Neural cell (in vitro differentiated cells): ENCODE data around the gene KRT28. TPM values are rescaled to one million over a fixed set of nuclear protein-coding genes. Genes with fewer than 3 reads are reported as not detected.

Source experiments
- H2AFZ ChIP-seq: fragments of 200-600, 300-800 bp; sonication (generic), shearing (Covaris generic); 2 replicates; pipeline ENCODE4 v1.6.0; 2014; ENCODE audit warnings: low read depth, mild to moderate bottlenecking, antibody characterized with exemption, low read length, moderate library complexity
- H3F3A ChIP-seq: fragments of 200-600 bp; shearing (Covaris generic); 2 replicates; pipeline ENCODE4 v1.6.1; 2016; ENCODE audit warnings: mild to moderate bottlenecking, moderate library complexity, mixed read lengths, antibody characterized with exemption, low read length; ENCODE audit not compliant: insufficient read depth, poor library complexity, severe bottlenecking
- H3K27ac ChIP-seq: fragments of 200-600, 300-800 bp; sonication (generic), shearing (Covaris generic); 2 replicates; pipeline ENCODE4 v1.5.1; 2014; ENCODE audit warnings: mild to moderate bottlenecking, low read length, moderate library complexity
- H3K27me3 ChIP-seq: fragments of 300-800, 200-600 bp; sonication (generic), shearing (Covaris generic); 2 replicates; pipeline ENCODE4 v1.6.0; 2014; ENCODE audit warnings: mild to moderate bottlenecking, low read depth, low read length, moderate library complexity; ENCODE audit not compliant: insufficient read depth
- H3K36me3 ChIP-seq: fragments of 300-800, 200-600 bp; sonication (generic), shearing (Covaris generic); 2 replicates; pipeline ENCODE4 v1.5.1; 2014; ENCODE audit warnings: mild to moderate bottlenecking, antibody characterized with exemption, low read length, moderate library complexity; ENCODE audit not compliant: insufficient read depth
- H3K4me2 ChIP-seq: fragments of 300-800, 200-600 bp; sonication (generic), shearing (Covaris generic); 2 replicates; pipeline ENCODE4 v1.6.0; 2014; ENCODE audit warnings: mild to moderate bottlenecking, low read length
- H3K4me3 ChIP-seq: fragments of 300-800, 200-600 bp; sonication (generic), shearing (Covaris generic); 2 replicates; pipeline ENCODE4 v1.5.1; 2014; ENCODE audit warnings: mild to moderate bottlenecking, low read length, moderate library complexity
- H3K79me2 ChIP-seq: fragments of 200-600 bp; shearing (Covaris generic); replicated peaks from 2 replicates; pipeline ENCODE4 v1.6.0; 2014; ENCODE audit warnings: mild to moderate bottlenecking, low read length, moderate library complexity; ENCODE audit not compliant: insufficient read depth
- H3K9ac ChIP-seq: fragments of 300-800, 200-600 bp; sonication (generic), shearing (Covaris generic); 2 replicates; pipeline ENCODE4 v1.6.1; 2016; ENCODE audit warnings: mild to moderate bottlenecking, low read length, mixed read lengths
- H3K9me2 ChIP-seq: fragments of 200-600 bp; shearing (Covaris generic); 2 replicates; pipeline ENCODE4 v1.6.1; 2016; ENCODE audit warnings: mild to moderate bottlenecking, low read length, mixed read lengths; ENCODE audit not compliant: insufficient read depth
- H3K9me3 ChIP-seq: fragments of 200-600, 300-800 bp; sonication (generic), shearing (Covaris generic); 2 replicates; pipeline ENCODE4 v1.6.1; 2016; ENCODE audit warnings: mild to moderate bottlenecking, mixed run types, low read length, moderate library complexity, mixed read lengths
- H4K20me1 ChIP-seq: fragments of 200-600 bp; shearing (Covaris generic); 2 replicates; pipeline ENCODE4 v1.6.1; 2016; ENCODE audit warnings: mild to moderate bottlenecking, mixed run types; ENCODE audit not compliant: insufficient read depth
- EP300 ChIP-seq: fragments of 450-650 bp; conservative IDR thresholded peaks from 2 replicates; pipeline ENCODE4 v1.6.1; 2014; ENCODE audit warnings: antibody characterized with exemption, mild to moderate bottlenecking, moderate library complexity; ENCODE audit not compliant: poor library complexity, severe bottlenecking
- EZH2 ChIP-seq: fragments of 200-600, 300-800 bp; shearing (Covaris generic), sonication (generic); IDR thresholded peaks from 2 replicates; pipeline ENCODE4 v1.6.1; 2014; ENCODE audit warnings: antibody characterized with exemption, low read length, borderline replicate concordance, mild to moderate bottlenecking; ENCODE audit not compliant: insufficient read depth, poor library complexity, severe bottlenecking
- MXI1 ChIP-seq: fragments of 450-650 bp; conservative IDR thresholded peaks from 2 replicates; pipeline ENCODE4 v1.6.1; 2014; ENCODE audit warnings: antibody characterized with exemption, mild to moderate bottlenecking; ENCODE audit not compliant: poor library complexity, severe bottlenecking
- POLR2AphosphoS5 ChIP-seq: IDR thresholded peaks from 2 replicates; pipeline ENCODE4 v1.6.1; 2012
- RAD21 ChIP-seq: fragments of 450-650 bp; conservative IDR thresholded peaks from 2 replicates; pipeline ENCODE4 v1.6.1; 2014; ENCODE audit warnings: antibody characterized with exemption, mild to moderate bottlenecking, moderate library complexity
- SMC3 ChIP-seq: fragments of 450-650 bp; conservative IDR thresholded peaks from 2 replicates; pipeline ENCODE4 v1.6.1; 2014; ENCODE audit warnings: antibody characterized with exemption, mild to moderate bottlenecking, moderate library complexity; ENCODE audit not compliant: poor library complexity
- TAF1 ChIP-seq: IDR thresholded peaks from 2 replicates; pipeline ENCODE4 v1.6.1; 2012; ENCODE audit warnings: low read depth
- polyA plus RNA-seq: library from polyadenylated mRNA; depleted of rRNA; stranded (reverse); fragments of >200 nt; gene quantifications from 2 replicates; pipeline ENCODE4 v1.2.3, GENCODE V29; 2014
- TF ChIP-seq, protein P1 (sequence below): IDR thresholded peaks from 2 replicates; pipeline ENCODE4 v1.6.1; 2012; ENCODE audit warnings: borderline replicate concordance
- TF ChIP-seq, protein P2 (sequence below): fragments of 450-650 bp; IDR thresholded peaks from 2 replicates; pipeline ENCODE4 v1.5.1; 2014; ENCODE audit warnings: antibody characterized with exemption, mild to moderate bottlenecking, moderate library complexity; ENCODE audit not compliant: poor library complexity, severe bottlenecking

The KRT28 gene
- polyA plus RNA-seq, 1 donor from 2014 or later = not detected

DNA sequence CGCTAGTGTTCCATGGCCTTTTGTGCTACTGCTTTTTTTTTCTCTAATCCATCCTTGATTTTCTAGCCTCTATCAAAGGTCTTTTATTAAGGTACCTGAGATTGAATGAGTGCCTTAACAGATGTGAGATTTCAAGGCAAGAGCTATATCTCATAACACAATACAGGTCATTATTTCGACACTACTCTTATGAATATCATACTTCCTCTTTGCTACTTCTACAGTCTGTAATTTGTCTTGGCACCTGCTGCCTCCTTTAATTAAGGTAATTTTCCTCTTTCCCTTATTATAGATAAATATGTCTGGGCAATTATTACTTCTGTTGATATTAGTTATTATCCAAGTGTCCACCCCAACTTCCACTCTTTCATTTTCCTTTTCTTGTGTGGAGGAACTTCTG lies 5.3 kb downstream of the KRT28 start:
- H2AFZ ChIP-seq = no peak overlapping the region
- H3K27ac ChIP-seq = no peak overlapping the region
- H3K27me3 ChIP-seq = no peaks in the 10 kb centered on the region
- H3F3A ChIP-seq = no peaks in the 10 kb centered on the region
- no peaks in the 10 kb centered on the region for H3K9me2 ChIP-seq
- no peaks in the 10 kb centered on the region for H3K36me3 ChIP-seq
- H3K79me2 ChIP-seq = no peaks in the 10 kb centered on the region
- TF ChIP-seq SMC3 (no peak), RAD21 (no peak), EP300 (no peak), TAF1 (no peak), EZH2 (no peak)
- no peak overlapping the region for H3K4me3 ChIP-seq
- H3K9me3 ChIP-seq = no peaks in the 10 kb centered on the region
- no peak overlapping the region for H3K9ac ChIP-seq
- H3K4me2 ChIP-seq = no peak overlapping the region
- H4K20me1 ChIP-seq = no peaks in the 10 kb centered on the region

DNA sequence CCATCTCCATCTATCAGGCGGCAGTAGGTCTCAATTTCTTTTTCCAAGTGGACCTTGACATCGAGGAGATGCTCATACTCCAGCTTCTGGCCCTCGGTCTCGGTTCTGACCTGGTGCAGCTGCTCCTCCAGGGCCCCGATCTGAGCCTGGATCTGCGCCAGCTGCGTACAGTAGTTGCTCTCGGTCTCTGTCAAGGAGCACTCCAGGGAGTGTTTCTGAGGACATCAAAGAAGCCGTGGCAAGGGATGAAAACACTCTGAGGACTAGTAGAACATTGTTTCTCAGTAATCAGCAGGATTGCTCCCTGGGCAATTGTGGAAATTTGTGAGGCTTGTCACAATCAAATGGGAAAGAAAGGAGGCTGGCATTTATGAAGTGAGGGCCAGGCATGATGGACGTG lies 5.9 kb downstream of the KRT28 start:
- Histone ChIP-seq H3K27me3 (no peaks in the 10 kb centered on the region), H3K79me2 (no peaks in the 10 kb centered on the region), H3K9me3 (no peaks in the 10 kb centered on the region), H4K20me1 (no peaks in the 10 kb centered on the region), H2AFZ (no peak overlapping the region), H3K27ac (no peak overlapping the region), H3K9ac (no peak overlapping the region), H3K4me3 (no peak overlapping the region), H3K36me3 (no peaks in the 10 kb centered on the region), H3K4me2 (no peak overlapping the region), H3K9me2 (no peaks in the 10 kb centered on the region), H3F3A (no peaks in the 10 kb centered on the region)
- TF ChIP-seq SMC3 (no peak), EP300 (no peak), POLR2AphosphoS5 (no peak), MXI1 (no peak), RAD21 (no peak), TAF1 (no peak), EZH2 (no peak)
- TF ChIP-seq, protein P1, sequence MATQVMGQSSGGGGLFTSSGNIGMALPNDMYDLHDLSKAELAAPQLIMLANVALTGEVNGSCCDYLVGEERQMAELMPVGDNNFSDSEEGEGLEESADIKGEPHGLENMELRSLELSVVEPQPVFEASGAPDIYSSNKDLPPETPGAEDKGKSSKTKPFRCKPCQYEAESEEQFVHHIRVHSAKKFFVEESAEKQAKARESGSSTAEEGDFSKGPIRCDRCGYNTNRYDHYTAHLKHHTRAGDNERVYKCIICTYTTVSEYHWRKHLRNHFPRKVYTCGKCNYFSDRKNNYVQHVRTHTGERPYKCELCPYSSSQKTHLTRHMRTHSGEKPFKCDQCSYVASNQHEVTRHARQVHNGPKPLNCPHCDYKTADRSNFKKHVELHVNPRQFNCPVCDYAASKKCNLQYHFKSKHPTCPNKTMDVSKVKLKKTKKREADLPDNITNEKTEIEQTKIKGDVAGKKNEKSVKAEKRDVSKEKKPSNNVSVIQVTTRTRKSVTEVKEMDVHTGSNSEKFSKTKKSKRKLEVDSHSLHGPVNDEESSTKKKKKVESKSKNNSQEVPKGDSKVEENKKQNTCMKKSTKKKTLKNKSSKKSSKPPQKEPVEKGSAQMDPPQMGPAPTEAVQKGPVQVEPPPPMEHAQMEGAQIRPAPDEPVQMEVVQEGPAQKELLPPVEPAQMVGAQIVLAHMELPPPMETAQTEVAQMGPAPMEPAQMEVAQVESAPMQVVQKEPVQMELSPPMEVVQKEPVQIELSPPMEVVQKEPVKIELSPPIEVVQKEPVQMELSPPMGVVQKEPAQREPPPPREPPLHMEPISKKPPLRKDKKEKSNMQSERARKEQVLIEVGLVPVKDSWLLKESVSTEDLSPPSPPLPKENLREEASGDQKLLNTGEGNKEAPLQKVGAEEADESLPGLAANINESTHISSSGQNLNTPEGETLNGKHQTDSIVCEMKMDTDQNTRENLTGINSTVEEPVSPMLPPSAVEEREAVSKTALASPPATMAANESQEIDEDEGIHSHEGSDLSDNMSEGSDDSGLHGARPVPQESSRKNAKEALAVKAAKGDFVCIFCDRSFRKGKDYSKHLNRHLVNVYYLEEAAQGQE = no peak
- TF ChIP-seq, protein P2, sequence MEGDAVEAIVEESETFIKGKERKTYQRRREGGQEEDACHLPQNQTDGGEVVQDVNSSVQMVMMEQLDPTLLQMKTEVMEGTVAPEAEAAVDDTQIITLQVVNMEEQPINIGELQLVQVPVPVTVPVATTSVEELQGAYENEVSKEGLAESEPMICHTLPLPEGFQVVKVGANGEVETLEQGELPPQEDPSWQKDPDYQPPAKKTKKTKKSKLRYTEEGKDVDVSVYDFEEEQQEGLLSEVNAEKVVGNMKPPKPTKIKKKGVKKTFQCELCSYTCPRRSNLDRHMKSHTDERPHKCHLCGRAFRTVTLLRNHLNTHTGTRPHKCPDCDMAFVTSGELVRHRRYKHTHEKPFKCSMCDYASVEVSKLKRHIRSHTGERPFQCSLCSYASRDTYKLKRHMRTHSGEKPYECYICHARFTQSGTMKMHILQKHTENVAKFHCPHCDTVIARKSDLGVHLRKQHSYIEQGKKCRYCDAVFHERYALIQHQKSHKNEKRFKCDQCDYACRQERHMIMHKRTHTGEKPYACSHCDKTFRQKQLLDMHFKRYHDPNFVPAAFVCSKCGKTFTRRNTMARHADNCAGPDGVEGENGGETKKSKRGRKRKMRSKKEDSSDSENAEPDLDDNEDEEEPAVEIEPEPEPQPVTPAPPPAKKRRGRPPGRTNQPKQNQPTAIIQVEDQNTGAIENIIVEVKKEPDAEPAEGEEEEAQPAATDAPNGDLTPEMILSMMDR = no peak

DNA sequence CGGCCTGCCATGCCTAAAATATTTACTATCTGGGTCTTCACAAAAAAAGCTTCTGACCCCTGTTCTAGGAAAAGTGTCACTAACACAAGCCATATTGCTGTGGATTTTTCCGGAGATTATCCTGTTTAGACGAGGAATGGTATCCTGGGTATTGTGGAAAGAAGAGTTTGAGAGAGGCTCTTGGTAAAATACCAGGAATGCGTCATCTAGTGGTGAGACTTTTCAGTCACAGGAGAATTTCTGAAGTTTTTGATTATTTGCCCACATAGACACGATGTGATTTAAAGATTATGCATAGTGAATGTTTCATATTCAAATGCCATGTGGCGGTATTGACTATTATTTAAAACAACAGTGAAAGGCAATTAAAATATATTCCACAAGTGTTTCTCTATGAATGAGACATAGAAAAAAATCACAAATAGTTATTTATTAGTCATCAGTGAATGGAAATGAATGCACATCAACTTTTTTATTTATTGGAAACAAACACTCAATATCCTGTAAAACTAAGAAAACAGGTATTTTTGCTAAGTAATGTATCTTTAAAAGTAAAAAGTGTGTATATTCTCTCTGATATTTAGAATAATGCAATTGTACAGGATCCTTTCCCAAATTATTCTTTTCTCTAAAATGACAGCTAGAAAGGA lies 7.8 kb downstream of the KRT28 start:
- no peak overlapping the region for H3K9ac ChIP-seq
- no peak overlapping the region for H2AFZ ChIP-seq
- no peak overlapping the region for H3K4me3 ChIP-seq
- H3K27ac ChIP-seq = no peak overlapping the region
- H3K9me3 ChIP-seq = no peaks in the 10 kb centered on the region
- H3K4me2 ChIP-seq = no peak overlapping the region
- no peaks in the 10 kb centered on the region for H3K79me2 ChIP-seq
- H4K20me1 ChIP-seq = no peaks in the 10 kb centered on the region
- H3K9me2 ChIP-seq = no peaks in the 10 kb centered on the region
- no peaks in the 10 kb centered on the region for H3K27me3 ChIP-seq
- TF ChIP-seq EZH2 (no peak), RAD21 (peak; percentile 36), SMC3 (peak; percentile 53), MXI1 (no peak)
- TF ChIP-seq, protein P2 = peak; percentile 48
- no peaks in the 10 kb centered on the region for H3F3A ChIP-seq
- H3K36me3 ChIP-seq = no peaks in the 10 kb centered on the region
